SK-N-MC (cell line): Measurements from ENCODE around the gene EPG5.

ENCODE experiments used
- EZH2 ChIP-seq: fragments of 200-600 bp; sonication (generic); IDR thresholded peaks from one replicate; pipeline ENCODE4 v1.6.1; 2017; ENCODE audit warnings: antibody characterized with exemption
- POLR2AphosphoS5 ChIP-seq: IDR thresholded peaks from 2 replicates; pipeline ENCODE4 v1.6.1; 2012; ENCODE audit warnings: mild to moderate bottlenecking, low read depth, low read length, borderline replicate concordance

- TF ChIP-seq EZH2 (no peak), POLR2AphosphoS5 (no peak)
Measured at GRCh38 chr18:45940724-45941123, 26.4 kb downstream of the EPG5 start.
